HG03108 (cell line): ENCODE data around the gene ADGRB2.

Source experiments
- ATAC-seq: cut with Tn5 transposase; IDR thresholded peaks from one replicate; pipeline ENCODE4 v1.9.1; 2021; ENCODE audit warnings: moderate library complexity; ENCODE audit not compliant: unreplicated experiment

The ADGRB2 gene, protein sequence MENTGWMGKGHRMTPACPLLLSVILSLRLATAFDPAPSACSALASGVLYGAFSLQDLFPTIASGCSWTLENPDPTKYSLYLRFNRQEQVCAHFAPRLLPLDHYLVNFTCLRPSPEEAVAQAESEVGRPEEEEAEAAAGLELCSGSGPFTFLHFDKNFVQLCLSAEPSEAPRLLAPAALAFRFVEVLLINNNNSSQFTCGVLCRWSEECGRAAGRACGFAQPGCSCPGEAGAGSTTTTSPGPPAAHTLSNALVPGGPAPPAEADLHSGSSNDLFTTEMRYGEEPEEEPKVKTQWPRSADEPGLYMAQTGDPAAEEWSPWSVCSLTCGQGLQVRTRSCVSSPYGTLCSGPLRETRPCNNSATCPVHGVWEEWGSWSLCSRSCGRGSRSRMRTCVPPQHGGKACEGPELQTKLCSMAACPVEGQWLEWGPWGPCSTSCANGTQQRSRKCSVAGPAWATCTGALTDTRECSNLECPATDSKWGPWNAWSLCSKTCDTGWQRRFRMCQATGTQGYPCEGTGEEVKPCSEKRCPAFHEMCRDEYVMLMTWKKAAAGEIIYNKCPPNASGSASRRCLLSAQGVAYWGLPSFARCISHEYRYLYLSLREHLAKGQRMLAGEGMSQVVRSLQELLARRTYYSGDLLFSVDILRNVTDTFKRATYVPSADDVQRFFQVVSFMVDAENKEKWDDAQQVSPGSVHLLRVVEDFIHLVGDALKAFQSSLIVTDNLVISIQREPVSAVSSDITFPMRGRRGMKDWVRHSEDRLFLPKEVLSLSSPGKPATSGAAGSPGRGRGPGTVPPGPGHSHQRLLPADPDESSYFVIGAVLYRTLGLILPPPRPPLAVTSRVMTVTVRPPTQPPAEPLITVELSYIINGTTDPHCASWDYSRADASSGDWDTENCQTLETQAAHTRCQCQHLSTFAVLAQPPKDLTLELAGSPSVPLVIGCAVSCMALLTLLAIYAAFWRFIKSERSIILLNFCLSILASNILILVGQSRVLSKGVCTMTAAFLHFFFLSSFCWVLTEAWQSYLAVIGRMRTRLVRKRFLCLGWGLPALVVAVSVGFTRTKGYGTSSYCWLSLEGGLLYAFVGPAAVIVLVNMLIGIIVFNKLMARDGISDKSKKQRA (N-terminal part only)

DNA sequence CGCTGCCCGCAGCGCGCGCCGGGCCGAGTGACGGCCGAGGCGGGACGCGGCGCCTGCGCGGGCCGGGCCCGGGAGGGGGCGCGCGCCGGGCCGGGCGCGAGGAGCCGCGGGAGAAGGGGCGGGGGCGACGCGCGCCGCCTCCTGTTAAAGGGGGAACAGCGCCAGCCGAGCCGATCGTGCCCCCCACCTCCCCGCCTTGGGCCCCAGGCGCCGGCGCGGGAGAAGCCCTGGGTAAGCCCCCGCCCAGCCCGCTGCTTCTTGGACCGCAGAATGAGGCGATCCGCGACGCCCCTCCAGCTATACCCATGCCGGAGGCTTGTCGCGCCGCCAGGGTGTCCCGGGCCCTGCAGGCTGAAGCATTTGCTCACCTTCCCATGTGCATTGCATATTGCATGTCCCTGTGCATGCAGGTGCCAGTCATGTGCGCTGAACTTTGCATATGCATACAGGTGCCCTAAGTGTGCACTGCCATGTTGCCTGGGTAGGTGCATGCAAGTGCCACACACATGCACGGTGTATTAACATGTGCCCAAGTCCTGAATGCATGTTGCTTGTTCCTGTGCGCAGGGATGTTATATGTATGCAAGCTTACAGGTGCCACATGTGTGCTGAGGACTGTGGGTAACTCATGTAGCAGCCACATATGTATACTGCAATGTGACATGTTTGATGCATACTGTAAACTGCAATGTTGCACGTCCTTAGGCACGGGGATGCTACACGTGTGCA, at the start of gene ADGRB2:
Gene ADGRB2 (minus strand): TSS at position 29 of the 729 bp plus-strand sequence. CDS start 7,119 bp downstream, outside the sequence.
- ATAC-seq: no peak

DNA sequence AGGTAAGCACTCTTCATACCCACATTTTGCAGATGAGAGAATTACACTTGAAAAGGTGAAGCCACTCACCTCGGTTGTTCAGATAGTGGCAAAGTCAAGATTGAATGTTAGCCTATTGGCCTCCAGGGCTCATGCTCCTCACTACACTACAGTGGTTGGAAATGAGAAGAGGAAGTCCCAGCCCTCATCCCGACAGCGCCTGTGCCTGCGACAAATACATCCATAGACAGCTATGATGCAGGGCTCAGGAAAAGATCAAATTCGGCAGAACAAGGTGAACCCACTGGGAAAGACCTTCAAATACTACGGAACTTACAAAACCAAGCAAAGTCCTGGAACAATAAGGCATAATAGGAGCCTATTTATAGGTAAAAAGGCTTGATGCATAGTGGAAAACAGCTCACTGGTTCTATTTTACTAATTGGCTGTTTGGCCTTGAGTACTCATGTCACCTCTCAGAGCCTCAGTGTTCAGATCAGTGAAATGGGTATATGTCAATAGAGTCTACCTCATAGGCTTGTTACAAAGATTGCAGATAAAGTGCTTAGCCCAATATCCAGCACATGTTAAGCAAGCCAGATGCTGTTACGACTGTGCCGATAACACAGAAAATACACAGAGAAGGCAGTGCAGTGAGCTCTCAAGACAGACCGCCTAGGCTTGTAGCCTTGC, 48.2 kb upstream of the ADGRB2 start:
- no peak for ATAC-seq

DNA sequence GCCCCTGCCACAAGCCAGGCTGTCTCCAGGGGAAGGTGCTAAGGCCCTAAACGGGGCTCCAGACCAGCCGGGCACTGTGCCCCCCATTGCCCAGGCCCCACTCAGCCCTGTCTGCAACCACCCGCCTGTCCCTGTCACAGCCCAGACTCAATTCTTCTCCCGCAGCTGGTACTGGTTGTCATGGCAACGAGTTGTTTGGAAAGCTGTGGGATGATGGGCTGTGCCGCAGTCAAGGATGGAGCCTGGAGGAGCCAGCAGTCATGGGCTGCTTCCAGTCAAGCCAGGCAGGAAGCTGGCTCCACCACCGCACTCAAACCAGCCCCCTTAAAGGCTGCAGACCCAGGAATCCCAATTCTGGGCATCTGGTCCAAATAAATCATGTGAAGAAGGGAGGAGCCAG, 47.5 kb upstream of the ADGRB2 start:
- ATAC-seq: no peak

DNA sequence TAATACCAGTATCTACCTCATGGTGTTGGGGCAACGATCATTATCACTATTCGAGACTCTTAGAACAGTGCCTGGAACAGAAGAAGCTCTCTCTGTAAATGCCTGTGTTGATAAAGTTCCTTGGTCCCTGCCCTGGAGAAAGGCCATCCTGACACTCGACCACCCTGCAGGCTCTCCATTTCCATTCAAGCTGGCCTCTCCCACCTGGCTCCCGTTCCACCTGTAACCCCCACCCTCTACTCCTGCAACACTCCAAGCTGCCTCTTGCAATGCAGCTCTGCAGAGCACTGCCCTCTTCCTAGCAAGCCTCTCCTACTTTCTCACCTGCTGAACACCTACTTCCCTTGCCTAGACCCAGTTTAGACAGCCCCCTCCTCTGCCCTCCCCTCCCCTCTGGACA, 45.6 kb upstream of the ADGRB2 start:
- ATAC-seq: no peak

DNA sequence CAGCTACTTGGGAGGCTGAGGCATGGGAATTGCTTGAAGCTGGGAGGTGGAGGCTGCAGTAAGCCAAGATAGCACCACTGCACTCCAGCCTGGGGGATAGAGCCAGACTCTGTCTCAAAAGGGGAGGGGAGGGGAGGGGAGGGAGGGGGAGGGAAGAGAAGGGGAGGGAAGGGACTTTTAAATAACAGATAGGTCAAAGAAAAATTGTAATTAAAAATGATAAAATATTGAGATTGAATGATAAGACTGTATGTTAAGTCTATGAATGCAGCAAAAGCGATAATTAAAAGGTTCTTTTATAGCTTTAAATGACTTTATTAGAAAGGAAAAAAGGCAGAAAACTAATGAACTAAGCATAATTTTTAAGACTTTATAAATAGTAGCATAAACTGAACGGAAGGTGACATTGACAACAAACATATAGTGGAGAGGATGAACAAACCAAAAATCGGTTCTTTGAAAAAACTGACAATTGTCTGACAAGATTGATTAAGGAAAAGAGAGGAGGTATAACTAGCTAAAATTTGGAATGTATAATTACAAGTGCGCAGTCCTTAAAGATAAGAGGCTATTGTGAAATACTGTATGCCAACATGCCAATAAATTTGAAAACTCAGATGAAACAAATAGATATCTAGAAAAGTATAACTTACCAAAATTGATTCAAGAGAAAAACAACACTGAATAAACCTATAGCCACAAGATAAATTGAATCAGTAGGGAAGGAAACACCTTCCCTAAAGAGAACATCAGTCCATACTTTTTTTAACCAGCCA, 43.3 kb upstream of the ADGRB2 start:
- ATAC-seq: no peak

DNA sequence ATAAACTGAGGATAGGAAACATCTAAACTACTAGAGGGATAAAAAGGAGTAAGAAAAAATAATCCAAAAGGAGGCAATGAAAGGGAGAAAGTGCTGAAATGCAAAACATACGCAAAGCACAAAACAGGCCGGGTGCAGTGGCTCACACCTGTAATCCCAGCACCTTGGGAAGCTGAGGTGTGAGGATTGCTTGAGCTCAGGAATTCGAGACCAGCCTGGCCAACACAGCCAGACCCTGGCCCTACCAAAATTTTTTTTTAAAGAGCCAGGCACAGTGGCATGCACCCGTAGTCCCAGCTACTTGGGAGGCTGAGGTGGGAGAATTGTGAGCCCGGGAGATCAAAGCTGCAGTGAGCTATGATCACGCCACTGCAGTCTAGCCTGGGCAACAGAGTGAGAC, 41.2 kb upstream of the ADGRB2 start:
- no peak for ATAC-seq

DNA sequence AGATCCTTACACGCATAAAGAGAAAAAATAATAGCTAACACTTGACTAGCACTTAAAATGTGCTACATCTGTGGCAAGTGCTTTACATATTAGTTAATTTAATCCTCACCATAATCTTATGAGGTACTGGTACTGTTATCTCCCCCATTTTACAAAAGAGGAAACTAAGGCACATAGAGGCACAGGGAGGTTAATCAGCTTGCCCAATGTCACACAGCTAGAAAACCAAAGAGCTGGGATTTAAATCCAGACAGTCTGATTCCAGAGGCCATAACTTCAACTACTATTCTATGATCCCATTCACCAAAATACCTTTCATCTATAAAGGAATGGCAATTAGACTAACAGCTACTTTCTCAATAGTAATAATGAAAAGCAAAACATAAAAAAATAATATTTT, 40.0 kb upstream of the ADGRB2 start:
- no peak for ATAC-seq

DNA sequence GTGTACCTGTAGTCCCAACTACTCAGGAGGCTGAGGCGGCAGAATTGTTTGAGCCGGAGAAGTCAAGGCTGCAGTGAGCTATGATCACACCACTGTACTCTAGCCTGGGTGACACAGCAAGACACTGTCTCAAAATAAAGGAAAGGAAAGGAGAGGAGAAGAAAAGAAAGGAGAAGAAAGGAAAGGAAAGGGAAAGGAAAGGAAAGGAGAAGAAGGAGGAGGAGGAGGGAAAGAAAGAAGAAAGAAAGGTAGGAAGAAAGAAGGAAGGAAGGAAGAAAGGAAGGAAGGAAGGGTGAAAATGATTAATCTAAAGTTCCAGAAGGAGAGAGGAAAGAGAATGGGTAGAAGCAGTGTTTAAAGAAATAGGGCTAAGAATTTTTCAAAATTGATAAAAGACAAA, 39.5 kb upstream of the ADGRB2 start:
- ATAC-seq: no peak

DNA sequence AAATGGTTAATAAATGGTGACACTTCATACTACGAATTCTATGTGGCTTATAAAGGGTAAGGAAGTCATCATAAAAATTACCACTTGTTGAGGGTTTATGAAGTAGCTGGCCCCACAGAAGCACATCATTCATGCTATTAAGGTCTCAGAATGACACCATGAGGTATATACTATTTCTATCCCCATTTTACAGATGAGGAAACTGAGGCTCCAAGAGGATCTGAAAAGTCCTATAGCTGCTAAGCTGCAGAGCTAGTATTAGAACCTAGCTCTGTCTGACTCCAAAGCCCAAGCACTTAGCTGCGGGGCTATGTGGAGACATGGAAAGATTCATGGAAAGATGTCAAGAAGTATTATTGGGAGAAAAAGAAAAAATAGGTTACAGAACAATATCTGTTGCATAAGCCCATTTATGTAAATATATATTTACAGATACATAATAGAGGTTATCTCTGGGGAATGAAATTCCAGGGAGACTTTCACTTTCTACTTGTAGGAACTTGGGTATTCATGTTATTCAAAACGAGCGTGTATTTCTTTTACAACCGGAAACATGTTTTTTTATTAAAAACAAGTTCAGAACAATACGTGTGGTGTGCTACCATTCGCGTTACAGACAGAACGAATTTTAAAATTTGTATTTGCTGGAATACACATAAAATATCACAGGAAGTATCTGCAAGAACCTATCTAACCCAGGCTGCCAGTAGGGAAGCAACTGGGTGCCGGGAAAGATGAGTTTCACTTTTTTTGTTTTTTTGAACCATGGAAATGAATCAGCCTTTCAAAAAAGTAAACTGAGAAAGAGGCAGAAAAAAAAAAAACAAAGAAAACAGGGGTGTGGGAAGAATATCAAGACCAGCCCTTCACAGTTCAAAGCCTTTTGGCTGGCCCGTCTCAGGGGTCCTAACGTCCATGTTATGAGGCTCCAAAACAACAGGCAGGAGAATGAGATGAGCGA, 38.3 kb upstream of the ADGRB2 start:
- no peak for ATAC-seq

DNA sequence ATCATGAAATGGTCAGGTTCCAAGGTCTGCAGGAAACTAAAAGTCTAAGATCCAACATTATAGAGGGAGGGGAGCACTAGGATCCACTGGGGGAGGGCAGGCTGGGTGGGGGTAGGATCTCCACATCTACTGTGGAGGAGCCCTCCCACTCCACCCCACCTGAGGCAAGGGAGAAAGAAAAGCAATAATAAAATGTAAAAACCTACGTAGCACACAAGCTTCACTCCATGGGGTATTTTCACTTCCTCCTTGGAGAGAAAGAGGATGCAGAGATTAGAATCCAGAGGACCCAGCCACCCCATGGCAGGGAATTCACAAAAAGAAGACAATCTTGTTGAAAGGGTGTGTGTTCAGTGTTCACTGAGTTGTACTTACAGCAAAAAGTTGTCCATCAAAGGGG, 37.3 kb upstream of the ADGRB2 start:
- ATAC-seq: no peak

DNA sequence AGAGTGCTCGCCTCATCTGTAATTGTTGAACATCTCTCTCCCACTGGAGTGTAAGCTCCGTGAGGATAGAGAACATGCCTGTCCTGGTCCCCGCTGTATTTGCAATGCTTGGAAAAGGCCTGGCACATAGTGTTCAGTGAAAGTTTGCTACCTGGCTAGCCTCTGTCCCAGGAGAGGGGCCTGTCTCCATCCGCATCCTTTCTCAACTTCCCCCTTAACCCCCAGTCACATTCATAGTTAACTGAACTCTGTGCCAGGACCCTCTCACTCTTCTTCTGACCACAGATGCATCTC, 36.5 kb upstream of the ADGRB2 start:
- ATAC-seq: no peak

DNA sequence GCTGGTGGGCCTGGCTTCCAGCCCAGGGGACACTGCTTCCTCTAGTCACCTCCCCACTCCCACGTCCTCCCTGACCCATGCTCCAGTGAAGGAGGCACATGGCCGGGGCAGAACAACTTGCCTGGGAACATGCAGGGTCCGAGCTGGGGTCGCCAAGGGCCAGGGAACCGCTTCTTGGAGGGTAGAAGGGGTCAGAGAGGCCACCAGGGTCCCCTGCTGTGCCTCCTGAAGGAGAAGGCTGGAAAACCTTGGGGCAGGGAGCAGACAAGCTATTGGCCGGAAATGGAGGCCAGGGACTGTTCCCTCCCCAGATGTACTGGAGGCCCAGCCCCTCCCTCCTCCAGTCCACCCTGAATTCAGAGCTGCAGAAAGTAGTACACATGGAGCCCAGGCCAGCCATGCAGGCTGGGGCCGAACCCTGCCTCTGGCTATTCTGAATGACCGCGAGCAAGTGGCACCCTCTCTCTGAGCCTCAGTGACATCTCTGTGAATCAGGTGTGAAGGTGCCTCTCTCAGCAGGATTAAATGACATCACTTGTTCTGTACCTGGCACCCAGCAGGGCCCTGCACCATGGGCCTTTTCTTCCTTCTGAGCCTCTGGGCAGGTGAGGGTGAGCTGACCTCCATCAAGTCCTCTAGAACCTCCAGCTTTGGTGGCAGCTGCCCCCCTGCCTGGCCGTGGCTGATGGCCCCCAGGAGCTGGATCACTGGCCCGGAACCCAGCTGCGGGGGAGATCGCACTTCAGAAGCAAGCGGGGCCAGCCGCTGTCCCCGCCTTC, 35.9 kb upstream of the ADGRB2 start:
- no peak for ATAC-seq

DNA sequence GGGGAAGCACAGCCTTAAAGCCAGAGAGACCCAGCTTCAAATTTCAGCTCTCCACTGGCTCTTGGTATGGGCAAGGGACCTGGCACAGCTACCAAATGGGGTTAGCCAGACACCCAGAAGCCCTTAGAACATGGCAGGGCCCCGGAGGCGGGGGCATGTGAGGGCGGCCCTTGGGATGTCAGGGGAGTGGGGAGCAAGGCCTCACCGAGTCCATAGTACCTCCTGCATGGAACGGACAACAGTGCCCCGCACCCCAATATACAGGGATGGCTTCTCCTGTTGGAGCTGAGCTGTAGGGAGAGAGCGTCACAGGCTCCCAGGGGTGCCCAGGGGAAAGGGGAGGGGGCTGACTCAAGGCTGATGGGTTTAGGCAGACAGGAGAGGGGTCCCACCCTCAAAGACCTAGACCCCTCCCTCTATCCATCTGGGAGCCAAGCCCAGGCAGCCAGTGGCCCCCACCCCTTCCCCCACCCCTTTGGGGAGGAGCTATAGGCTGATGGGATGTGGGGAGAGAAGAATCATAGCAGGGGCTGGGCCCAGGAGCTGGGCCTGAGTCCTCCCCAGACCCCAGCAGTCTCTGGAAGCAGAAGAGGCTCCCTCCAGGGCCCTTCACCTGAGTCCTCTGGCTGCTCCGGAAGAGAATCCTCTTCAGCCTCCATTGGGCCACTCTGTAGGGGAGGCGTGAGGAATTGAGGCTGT, 35.2 kb upstream of the ADGRB2 start:
- no peak for ATAC-seq

DNA sequence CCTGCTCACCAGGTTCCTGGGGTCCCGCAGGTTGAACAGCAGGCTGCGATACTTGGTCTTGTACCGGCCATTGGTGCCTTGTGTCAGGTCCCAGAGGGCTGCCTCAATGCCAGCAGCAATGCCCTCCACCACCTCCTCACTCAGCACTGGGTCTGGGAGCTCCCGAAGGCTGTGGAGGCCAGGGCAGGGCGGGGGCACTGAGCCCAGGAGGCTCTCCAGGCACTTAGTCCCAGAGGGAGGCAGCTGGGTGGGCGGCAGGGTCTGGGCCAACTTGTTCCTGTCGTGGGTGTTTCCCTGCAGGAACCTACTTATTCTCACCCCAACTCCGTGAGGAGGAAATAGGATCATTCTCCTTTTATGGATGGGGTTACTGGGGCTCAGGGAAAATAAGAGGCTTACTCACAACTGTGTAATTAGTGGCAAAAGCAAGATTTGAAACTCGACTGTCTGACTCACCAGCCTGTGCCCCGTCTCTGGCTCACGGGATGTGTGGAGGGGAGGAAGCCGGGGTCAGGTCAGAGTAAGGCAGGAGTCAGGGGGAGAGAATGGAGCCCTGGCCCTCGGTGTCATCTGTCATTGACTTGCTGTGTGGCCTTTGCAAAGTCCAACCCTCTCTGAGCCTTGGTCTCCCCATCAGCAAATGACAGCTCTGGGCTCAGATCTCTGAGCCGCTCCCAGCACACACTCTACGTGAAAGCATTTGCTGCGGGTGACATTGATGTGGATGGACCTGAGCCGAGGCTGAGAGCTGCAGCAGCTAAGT, 34.5 kb upstream of the ADGRB2 start:
- ATAC-seq: no peak

DNA sequence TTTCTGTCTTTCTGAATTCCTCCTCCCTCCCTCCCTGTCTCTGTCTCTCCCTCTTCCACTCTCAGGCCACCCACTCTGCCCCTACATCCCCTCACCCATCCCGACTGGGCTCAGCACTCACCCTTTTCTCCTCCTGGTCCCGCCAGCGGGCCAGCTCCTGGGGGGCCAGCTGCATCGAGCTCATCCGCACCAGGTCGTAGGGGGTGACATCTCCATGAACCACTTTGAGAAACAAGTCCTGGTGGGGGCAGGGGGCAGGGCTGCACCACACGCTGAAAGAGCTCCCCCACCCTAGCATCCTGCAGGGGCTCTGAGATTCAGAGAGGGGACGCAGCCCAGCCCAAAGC, 33.9 kb upstream of the ADGRB2 start:
- no peak for ATAC-seq

DNA sequence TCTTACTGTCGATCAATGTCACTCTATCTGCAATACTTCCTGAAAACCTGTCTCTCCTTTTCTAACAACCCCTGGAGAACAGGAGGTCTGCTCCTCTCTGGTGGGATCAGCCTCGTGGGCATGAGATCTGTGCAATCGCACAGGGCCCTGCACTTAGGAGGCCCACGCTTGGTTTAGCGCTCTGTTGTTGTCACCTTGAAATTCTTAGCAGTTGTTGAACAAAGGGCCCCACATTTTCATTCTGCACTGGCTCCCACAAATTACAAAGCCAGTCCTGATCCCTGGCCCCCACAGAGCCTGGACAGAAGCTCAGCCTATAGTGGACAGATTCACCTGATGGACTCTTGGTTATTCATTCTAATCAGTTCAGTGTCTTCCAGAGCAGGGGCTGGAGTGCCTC, 33.1 kb upstream of the ADGRB2 start:
- ATAC-seq: no peak

DNA sequence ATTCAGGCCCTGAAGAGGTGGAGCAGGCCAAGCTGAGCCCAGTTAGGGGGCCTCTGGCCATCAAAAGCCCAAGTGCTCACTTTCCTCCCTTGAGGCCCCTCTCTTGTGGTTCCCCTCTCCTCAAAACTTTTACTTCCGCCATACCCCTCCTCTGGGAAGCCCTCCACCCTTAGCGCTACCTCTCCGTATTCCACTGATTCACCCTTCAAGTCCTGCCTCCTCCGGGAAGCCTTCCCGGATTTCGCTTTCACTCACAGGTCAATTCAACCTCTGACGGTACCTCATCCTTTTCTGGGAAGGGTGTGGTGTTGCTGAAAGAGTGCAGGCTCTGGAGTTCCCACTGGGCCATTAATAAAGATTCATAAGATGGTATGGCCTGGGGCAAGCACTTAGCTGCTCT, 32.6 kb upstream of the ADGRB2 start:
- ATAC-seq: no peak
